ENCODE data around the gene S100A3. TPM values are rescaled to one million over a fixed set of nuclear protein-coding genes. Genes with fewer than 3 reads are reported as not detected.

The S100A3 gene
- total RNA-seq, 1 donor from 2014 or later: not detected

DNA sequence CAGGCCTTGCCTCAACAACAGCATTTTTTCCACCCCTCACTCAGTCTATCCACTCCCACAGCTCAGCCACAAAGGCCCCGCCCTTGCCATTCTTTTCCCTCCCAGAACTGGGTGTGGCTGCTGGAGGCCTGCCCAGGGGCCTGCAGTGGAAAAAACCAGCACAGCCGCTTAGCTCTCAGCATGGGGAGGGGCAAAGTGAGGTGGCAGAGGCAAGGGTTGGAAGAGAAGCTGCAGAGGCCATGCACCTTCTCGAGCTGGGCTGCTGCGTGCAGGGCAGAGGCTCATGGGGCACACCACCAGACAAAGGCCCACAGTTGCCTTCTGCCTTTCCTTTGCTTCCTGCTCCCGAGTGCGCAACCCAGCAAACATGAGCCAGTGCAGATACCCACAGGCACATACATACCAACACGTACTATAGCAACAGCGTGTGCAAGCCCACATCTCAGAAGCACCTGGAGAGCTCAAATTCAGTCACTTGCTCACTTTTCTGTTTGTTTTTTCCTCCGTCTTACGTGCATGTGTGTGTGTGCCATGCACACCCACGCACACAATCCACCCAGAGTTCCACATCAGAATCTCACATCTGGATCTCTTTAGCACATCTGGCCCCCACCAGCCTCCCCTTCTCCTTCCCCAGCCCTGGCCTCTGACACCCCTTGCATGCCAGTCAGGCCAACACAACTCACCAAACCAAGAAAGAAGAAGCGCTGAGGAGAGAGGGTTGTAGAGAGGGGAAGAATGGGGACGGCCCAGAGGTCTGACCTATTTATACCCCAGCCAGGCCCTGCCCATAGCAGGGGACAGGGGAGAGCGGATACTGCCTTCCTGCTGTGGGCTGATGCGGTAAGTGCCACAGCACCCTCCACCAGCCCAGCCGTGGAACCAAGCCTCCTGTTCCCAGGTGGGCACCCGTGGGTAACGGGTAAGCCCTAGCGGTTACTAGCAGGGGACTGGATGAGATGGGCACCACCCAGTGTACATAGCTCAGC lies 3.7 kb downstream of the S100A3 start, which contains the start of gene S100A4:
Gene S100A4 (minus strand): TSS at position 740 of the 989 bp plus-strand sequence. CDS start 1,012 bp downstream, outside the sequence.
- TF ChIP-seq, protein P1, sequence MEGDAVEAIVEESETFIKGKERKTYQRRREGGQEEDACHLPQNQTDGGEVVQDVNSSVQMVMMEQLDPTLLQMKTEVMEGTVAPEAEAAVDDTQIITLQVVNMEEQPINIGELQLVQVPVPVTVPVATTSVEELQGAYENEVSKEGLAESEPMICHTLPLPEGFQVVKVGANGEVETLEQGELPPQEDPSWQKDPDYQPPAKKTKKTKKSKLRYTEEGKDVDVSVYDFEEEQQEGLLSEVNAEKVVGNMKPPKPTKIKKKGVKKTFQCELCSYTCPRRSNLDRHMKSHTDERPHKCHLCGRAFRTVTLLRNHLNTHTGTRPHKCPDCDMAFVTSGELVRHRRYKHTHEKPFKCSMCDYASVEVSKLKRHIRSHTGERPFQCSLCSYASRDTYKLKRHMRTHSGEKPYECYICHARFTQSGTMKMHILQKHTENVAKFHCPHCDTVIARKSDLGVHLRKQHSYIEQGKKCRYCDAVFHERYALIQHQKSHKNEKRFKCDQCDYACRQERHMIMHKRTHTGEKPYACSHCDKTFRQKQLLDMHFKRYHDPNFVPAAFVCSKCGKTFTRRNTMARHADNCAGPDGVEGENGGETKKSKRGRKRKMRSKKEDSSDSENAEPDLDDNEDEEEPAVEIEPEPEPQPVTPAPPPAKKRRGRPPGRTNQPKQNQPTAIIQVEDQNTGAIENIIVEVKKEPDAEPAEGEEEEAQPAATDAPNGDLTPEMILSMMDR (conservative IDR thresholded peaks at IDR 0.05): no peak
- peak within 1 kb of the TSS; percentile 54 for H3K4me3 Mint-ChIP-seq
- H3K36me3 Mint-ChIP-seq (ENCODE audit: low read depth): no peaks in the 10 kb centered on the region
- H3K9me3 Mint-ChIP-seq: no peaks in the 10 kb centered on the region
- H3K27ac Mint-ChIP-seq (ENCODE audit: unreplicated experiment): peak within 1 kb of the TSS; percentile 97
- H3K27me3 Mint-ChIP-seq (ENCODE audit: low read depth): no peaks in the 10 kb centered on the region
- peaks cover 51% of the 10 kb centered on the region for H3K4me1 Mint-ChIP-seq
- peak; percentile 79 for DNase-seq (ENCODE audit: low read depth, low spot score)

DNA sequence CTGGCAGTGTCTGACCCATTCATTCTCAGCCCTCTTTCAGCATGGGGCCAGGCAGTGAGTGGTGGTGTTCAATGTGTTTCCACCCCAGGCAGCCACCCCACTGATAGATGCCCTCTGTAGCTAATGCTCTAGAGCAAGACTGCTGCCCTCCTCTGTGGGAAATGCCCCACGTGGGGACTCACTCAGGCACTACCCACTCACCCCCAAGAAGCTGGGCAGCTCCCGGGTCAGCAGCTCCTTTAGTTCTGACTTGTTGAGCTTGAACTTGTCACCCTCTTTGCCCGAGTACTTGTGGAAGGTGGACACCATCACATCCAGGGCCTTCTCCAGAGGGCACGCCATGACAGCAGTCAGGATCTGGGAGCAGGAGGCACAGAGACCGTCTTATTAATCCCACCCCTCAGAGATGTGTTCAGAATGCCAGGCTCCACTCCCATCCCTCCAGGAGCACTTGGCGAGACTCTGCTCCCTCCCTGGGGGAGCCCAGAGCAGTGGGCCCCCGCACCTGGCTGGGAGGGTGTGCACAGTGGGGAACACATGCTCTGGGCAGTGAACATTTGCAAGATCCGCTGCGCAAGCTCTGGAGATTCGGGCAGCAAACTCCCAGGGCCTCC lies 4.5 kb downstream of the S100A3 start:
- DNase-seq (ENCODE audit: low read depth, low spot score): no peak
- TF ChIP-seq, protein P1 (conservative IDR thresholded peaks at IDR 0.05): no peak
- peaks cover 47% of the 10 kb centered on the region for H3K4me1 Mint-ChIP-seq
- no peaks in the 10 kb centered on the region for H3K36me3 Mint-ChIP-seq (ENCODE audit: low read depth)
- peak overlapping the region; percentile 54 for H3K4me3 Mint-ChIP-seq
- H3K27ac Mint-ChIP-seq (ENCODE audit: unreplicated experiment): peak overlapping the region; percentile 97
- no peaks in the 10 kb centered on the region for H3K9me3 Mint-ChIP-seq
- H3K27me3 Mint-ChIP-seq (ENCODE audit: low read depth): no peaks in the 10 kb centered on the region

DNA sequence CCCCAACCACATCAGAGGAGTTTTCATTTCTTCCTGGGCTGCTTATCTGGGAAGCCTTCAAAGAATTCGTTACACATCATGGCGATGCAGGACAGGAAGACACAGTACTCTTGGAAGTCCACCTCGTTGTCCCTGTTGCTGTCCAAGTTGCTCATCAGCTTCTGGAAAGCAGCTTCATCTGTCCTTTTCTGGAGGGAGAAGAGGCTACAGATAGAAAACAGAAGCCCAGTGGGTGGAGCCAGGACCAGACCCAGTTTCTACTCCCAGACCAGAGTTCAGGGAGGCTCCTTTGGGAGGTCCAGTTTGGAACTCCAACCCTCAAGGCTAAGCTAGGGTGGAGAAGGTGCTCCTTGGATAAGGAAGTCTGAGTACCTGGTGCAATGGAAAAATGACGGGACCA lies 5.3 kb downstream of the S100A3 start:
- no peaks in the 10 kb centered on the region for H3K36me3 Mint-ChIP-seq (ENCODE audit: low read depth)
- no peak overlapping the region for H3K4me3 Mint-ChIP-seq
- TF ChIP-seq, protein P1 (conservative IDR thresholded peaks at IDR 0.05): no peak
- H3K9me3 Mint-ChIP-seq: no peaks in the 10 kb centered on the region
- H3K27ac Mint-ChIP-seq (ENCODE audit: unreplicated experiment): no peak overlapping the region
- DNase-seq (ENCODE audit: low read depth, low spot score): no peak
- peaks cover 39% of the 10 kb centered on the region for H3K4me1 Mint-ChIP-seq
- no peaks in the 10 kb centered on the region for H3K27me3 Mint-ChIP-seq (ENCODE audit: low read depth)

DNA sequence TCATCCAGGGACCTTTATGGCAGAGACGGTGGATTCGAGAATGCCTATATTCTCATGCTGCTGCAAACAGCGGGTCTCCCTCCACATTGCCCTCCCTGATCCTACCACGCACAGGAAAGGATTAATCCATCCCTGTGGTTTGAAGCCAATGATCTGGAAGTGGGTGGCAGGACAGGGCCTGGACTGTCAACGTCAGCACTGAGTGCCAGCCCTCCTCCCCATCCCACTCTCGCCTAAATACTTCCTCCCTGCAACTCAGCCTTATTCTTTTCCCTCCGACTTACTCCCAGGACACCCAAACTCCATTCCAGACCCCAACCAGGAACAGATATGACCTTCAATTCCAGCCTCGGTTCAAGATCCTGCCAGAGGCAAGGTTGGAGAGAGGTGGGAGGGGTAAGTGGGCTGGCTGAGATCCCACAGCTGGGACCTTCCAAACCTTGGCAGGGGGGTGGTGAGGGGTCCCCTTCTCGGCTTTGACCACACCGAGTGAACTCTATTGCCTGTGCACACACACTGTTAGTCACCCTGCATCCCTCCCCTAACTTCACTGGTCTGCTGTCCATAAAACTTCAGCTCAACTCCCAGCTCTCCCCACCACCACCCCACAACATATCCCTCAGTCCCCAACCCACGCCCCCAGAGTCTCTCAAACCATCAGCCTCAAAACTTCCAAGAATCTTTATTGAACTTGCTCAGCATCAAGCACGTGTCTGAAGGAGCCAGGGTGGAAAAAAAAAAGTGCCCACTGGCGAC lies 5.9 kb downstream of the S100A3 start:
- H3K27me3 Mint-ChIP-seq (ENCODE audit: low read depth): no peaks in the 10 kb centered on the region
- TF ChIP-seq, protein P1 (conservative IDR thresholded peaks at IDR 0.05): no peak
- H3K9me3 Mint-ChIP-seq: no peaks in the 10 kb centered on the region
- H3K4me1 Mint-ChIP-seq: peaks cover 34% of the 10 kb centered on the region
- H3K27ac Mint-ChIP-seq (ENCODE audit: unreplicated experiment): no peak overlapping the region
- no peak for DNase-seq (ENCODE audit: low read depth, low spot score)
- no peak overlapping the region for H3K4me3 Mint-ChIP-seq
- no peaks in the 10 kb centered on the region for H3K36me3 Mint-ChIP-seq (ENCODE audit: low read depth)

Data from neural crest cell (in vitro differentiated cells).